Measurements from ENCODE around the gene NRF1.

DNA sequence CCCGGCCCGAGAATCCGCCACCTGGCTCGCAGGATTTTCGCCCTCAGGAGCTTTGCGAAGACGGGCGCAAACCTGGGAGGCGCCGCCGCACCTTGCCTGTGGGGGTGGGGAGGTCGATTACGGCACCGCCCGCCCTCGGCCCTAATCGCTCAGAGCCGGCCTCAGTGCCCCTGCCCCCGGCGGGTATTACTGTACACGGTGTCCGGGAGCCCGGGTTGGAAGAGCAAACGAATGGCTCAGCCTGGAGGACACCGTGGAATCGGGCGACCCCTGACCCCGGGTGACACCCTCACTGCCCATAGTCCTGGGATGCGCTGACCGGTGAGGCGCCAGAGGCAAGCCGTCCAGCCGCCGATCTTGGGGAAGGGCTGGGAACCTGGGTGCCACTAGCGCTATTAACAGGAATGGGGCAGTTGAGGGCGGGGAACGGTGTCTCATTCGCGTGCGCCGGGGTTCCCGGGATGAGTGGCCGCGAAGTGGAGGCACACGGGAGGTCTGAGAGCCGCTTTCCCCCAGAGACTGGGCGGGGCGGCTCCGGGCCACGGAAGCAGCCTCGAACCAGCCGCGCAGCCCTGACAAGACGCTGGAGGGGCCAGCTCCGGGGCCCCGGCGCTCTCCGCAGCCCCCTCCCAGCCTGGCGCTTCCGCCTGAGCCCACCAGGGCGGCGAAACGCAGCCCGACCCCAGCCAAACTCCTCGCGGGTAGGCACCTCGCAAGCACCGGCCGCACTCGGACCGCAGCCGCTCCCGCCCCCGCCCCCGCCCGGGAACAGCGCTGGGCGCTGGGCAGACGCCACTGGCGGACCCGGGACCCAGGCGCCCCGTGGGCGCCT, 167.5 kb downstream of the NRF1 start:
- TF ChIP-seq, protein P1, sequence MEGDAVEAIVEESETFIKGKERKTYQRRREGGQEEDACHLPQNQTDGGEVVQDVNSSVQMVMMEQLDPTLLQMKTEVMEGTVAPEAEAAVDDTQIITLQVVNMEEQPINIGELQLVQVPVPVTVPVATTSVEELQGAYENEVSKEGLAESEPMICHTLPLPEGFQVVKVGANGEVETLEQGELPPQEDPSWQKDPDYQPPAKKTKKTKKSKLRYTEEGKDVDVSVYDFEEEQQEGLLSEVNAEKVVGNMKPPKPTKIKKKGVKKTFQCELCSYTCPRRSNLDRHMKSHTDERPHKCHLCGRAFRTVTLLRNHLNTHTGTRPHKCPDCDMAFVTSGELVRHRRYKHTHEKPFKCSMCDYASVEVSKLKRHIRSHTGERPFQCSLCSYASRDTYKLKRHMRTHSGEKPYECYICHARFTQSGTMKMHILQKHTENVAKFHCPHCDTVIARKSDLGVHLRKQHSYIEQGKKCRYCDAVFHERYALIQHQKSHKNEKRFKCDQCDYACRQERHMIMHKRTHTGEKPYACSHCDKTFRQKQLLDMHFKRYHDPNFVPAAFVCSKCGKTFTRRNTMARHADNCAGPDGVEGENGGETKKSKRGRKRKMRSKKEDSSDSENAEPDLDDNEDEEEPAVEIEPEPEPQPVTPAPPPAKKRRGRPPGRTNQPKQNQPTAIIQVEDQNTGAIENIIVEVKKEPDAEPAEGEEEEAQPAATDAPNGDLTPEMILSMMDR (IDR thresholded peaks at IDR 0.05), result no peak
- TF ChIP-seq POLR2A (IDR thresholded peaks at IDR 0.05), result no peak

Data from adrenal gland (tissue), 5 donors.